Parathyroid adenoma (tissue), 2 donors: ENCODE data around the gene OBSCN.

Experiments used
- H2AFZ ChIP-seq: fragments of 300-600 bp; sonication (generic); one replicate; pipeline ENCODE4 v1.7.0; 2017; ENCODE audit warnings: antibody characterized with exemption, mild to moderate bottlenecking
- H3K27ac ChIP-seq: fragments of 300-600 bp; sonication (generic); one replicate; pipeline ENCODE4 v1.7.0; 2017
- H3K27me3 ChIP-seq: fragments of 300-600 bp; sonication (generic); one replicate; pipeline ENCODE4 v1.7.0; 2017; ENCODE audit warnings: low read length; ENCODE audit not compliant: control insufficient read depth, insufficient read depth
- H3K36me3 ChIP-seq: fragments of 300-600 bp; sonication (generic); one replicate; pipeline ENCODE4 v1.7.0; 2017; ENCODE audit warnings: low read length; ENCODE audit not compliant: control insufficient read depth, insufficient read depth
- H3K4me1 ChIP-seq: fragments of 300-600 bp; sonication (generic); one replicate; pipeline ENCODE4 v1.7.0; 2017; ENCODE audit warnings: control low read depth
- H3K4me2 ChIP-seq: fragments of 300-600 bp; sonication (generic); one replicate; pipeline ENCODE4 v1.7.0; 2017; ENCODE audit warnings: low read length
- H3K4me3 ChIP-seq: fragments of 300-600 bp; sonication (generic); one replicate; pipeline ENCODE4 v1.7.0; 2017; ENCODE audit warnings: low read depth, low read length
- H3K79me2 ChIP-seq: fragments of 300-600 bp; sonication (generic); one replicate; pipeline ENCODE4 v1.7.0; 2017; ENCODE audit warnings: control low read depth
- H3K9ac ChIP-seq: fragments of 300-600 bp; sonication (generic); one replicate; pipeline ENCODE4 v1.7.0; 2017; ENCODE audit warnings: mild to moderate bottlenecking
- H3K9me3 ChIP-seq: fragments of 300-600 bp; sonication (generic); one replicate; pipeline ENCODE4 v1.7.0; 2017; ENCODE audit warnings: low read length; ENCODE audit not compliant: control insufficient read depth
- TF ChIP-seq, protein P1 (sequence below): fragments of 300-600 bp; sonication (generic); IDR thresholded peaks from one replicate; pipeline ENCODE4 v1.7.0; 2017; ENCODE audit warnings: antibody characterized with exemption, mild to moderate bottlenecking
- donor health status: primary hyperparathyroidism.

The OBSCN gene

DNA sequence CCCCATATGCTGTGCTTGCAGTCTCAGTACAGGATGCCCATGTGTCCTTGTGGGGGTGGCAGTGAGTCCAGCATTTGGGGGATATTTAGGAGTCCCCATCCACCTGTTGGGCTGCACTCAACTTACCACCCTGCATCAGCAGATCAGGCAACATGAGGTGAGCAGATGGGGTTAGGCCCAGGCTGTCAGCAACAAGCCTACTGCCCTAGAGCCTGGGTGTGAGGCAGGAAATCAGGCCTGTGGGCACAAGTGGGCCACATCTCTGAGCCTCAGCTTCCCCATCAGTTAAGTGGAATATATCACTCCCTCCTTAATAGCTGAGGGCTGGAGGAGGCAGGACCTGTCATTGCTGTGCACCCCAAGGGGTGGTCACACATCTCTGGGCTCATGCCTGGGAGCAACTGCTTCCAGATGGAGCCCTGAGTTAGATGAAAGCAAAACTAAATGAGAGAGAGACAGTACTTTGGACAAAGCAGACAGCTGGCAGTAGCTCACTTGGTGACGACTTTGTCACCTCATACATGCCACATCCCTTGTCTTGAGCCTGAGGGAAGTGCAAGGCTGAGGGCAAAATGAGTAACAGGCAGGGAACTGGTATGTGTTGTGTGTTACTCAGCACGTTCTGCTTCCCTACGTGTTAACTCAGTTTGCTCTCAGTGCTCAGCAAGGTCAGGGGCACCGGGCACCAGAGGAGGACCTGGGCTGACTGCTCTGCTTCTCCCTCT, 150.4 kb downstream of the OBSCN start:
- no peaks in the 10 kb centered on the region for H3K36me3 ChIP-seq
- TF ChIP-seq, protein P1, sequence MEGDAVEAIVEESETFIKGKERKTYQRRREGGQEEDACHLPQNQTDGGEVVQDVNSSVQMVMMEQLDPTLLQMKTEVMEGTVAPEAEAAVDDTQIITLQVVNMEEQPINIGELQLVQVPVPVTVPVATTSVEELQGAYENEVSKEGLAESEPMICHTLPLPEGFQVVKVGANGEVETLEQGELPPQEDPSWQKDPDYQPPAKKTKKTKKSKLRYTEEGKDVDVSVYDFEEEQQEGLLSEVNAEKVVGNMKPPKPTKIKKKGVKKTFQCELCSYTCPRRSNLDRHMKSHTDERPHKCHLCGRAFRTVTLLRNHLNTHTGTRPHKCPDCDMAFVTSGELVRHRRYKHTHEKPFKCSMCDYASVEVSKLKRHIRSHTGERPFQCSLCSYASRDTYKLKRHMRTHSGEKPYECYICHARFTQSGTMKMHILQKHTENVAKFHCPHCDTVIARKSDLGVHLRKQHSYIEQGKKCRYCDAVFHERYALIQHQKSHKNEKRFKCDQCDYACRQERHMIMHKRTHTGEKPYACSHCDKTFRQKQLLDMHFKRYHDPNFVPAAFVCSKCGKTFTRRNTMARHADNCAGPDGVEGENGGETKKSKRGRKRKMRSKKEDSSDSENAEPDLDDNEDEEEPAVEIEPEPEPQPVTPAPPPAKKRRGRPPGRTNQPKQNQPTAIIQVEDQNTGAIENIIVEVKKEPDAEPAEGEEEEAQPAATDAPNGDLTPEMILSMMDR, result no peak
- no peak overlapping the region for H3K9ac ChIP-seq
- H3K9me3 ChIP-seq, result no peaks in the 10 kb centered on the region
- H3K27me3 ChIP-seq, result no peaks in the 10 kb centered on the region
- no peak overlapping the region for H3K4me2 ChIP-seq
- H3K27ac ChIP-seq, result no peak overlapping the region
- H2AFZ ChIP-seq, result no peak overlapping the region
- no peak overlapping the region for H3K4me3 ChIP-seq
- no peaks in the 10 kb centered on the region for H3K4me1 ChIP-seq
- no peaks in the 10 kb centered on the region for H3K79me2 ChIP-seq

DNA sequence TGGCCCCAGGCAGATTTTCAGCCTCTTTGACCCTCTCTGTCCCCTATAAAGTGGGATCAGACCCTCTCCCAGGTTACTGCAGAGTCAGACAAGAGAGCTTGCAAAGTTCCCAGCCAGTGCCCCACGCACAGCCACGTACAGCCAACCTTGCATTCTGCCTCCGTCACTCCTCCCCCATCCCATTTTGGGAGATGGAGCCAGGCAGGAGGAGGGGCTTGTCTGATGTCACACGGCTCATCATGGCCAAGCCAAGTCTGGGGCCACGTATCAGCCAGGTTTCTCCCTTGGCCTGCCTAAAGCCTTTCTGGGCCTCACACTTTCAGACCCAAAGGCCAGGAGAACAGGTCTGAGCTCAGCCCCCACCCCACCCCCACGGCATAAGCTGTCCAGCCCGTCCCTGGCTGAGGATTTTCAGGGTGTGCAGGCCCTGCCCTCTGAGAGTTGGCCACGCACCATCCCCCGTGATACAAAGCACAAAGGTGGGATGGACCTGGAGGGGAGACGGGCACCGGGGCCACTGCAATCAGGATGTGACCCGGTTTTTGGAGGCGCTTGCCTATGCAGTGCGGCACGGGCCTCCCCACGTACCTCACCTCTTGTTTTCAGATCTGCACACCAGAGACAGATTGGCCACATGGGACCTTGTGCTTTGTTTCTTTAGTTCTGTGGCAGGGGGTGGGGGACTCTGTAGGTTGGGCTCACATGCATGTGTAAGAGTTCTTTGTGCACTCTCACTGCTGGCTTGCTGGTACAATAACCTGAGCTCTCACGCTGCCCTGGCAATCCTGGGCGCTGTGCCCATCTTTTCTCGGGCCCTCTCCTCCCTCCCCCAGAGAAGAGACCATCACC, 151.1 kb downstream of the OBSCN start:
- no peak overlapping the region for H3K4me2 ChIP-seq
- no peak overlapping the region for H3K4me3 ChIP-seq
- no peaks in the 10 kb centered on the region for H3K36me3 ChIP-seq
- no peaks in the 10 kb centered on the region for H3K79me2 ChIP-seq
- H3K27ac ChIP-seq, result no peak overlapping the region
- no peak overlapping the region for H3K9ac ChIP-seq
- H3K4me1 ChIP-seq, result no peaks in the 10 kb centered on the region
- no peak overlapping the region for H2AFZ ChIP-seq
- no peaks in the 10 kb centered on the region for H3K9me3 ChIP-seq
- TF ChIP-seq, protein P1, result no peak
- H3K27me3 ChIP-seq, result no peaks in the 10 kb centered on the region

DNA sequence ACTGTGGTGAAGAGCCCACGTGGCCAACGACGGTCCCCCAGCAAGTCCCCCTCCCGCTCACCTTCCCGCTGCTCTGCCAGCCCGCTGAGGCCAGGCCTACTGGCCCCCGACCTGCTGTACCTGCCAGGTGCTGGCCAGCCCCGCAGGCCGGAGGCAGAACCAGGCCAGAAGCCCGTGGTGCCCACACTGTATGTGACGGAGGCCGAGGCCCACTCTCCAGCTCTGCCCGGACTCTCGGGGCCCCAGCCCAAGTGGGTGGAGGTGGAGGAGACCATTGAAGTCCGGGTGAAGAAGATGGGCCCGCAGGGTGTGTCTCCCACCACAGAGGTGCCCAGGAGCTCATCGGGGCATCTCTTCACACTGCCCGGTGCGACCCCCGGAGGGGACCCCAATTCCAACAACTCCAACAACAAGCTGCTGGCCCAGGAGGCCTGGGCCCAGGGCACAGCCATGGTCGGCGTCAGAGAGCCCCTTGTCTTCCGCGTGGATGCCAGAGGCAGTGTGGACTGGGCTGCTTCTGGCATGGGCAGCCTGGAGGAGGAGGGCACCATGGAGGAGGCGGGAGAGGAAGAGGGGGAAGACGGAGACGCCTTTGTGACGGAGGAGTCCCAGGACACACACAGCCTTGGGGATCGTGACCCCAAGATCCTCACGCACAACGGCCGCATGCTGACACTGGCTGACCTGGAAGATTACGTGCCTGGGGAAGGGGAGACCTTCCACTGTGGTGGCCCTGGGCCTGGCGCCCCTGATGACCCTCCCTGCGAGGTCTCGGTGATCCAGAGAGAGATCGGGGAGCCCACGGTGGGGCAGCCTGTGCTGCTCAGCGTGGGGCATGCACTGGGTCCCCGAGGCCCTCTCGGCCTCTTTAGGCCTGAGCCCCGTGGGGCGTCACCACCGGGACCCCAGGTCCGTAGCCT, 152.0 kb downstream of the OBSCN start:
- TF ChIP-seq, protein P1, result no peak
- Histone ChIP-seq H3K4me2 (no peak overlapping the region), H3K79me2 (no peaks in the 10 kb centered on the region), H3K27ac (no peak overlapping the region), H3K36me3 (no peaks in the 10 kb centered on the region), H3K4me3 (no peak overlapping the region), H3K9me3 (no peaks in the 10 kb centered on the region), H3K9ac (no peak overlapping the region), H2AFZ (no peak overlapping the region), H3K27me3 (no peaks in the 10 kb centered on the region), H3K4me1 (no peaks in the 10 kb centered on the region)

DNA sequence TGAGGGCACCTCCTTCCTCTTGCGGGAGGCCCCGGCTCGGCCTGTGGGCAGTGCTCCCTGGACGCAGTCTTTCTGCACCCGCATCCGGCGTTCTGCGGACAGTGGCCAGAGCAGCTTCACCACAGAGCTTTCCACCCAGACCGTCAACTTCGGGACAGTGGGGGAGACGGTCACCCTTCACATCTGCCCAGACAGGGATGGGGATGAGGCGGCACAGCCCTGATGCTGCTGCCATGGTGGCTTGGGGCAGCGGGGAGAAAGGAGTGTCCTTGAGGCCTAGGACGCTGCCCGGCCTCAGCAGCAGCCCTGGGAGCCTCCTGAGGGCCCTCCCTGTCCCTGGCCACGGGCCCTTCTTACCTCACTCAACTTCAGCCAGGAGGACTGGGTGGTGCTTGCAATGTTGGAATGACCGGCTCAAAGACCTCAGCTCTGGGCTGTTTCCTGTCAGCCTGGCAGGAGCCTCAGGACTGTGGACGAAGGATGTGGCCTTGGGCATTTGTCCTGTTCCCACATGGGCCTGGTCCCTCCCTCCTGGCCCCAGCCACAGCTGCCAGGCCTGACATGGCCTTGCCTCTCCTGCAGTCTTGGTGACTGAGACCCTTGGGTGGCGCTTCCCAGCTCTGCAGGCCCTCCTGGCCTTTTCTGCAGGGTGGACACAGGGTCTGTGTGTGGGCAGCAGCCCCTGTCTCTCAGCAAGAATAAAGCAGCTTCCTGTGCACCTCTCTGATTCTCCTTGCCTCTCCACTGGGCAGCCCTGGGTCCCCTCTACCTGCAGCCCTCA, 152.9 kb downstream of the OBSCN start:
- Histone ChIP-seq H3K9ac (no peak overlapping the region), H3K79me2 (no peaks in the 10 kb centered on the region), H3K27ac (no peak overlapping the region), H3K4me2 (no peak overlapping the region), H2AFZ (no peak overlapping the region), H3K36me3 (no peaks in the 10 kb centered on the region), H3K27me3 (no peaks in the 10 kb centered on the region), H3K4me3 (no peak overlapping the region), H3K4me1 (no peaks in the 10 kb centered on the region), H3K9me3 (no peaks in the 10 kb centered on the region)
- TF ChIP-seq, protein P1, result no peak
